ENCODE results near the gene RNF217.
"Not testable (repeated sequence)": the region's sequence is repeated elsewhere in the genome, so short reads cannot be mapped to it uniquely, and the experiment has no call there.

Gene RNF217, protein sequence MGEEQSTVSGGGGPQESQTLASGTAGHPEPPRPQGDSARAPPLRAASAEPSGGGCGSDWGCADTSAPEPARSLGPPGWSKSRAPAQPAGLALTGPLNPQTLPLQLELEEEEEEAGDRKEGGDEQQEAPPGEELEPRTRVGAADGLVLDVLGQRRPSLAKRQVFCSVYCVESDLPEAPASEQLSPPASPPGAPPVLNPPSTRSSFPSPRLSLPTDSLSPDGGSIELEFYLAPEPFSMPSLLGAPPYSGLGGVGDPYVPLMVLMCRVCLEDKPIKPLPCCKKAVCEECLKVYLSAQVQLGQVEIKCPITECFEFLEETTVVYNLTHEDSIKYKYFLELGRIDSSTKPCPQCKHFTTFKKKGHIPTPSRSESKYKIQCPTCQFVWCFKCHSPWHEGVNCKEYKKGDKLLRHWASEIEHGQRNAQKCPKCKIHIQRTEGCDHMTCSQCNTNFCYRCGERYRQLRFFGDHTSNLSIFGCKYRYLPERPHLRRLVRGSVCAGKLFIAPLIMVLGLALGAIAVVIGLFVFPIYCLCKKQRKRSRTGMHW

DNA sequence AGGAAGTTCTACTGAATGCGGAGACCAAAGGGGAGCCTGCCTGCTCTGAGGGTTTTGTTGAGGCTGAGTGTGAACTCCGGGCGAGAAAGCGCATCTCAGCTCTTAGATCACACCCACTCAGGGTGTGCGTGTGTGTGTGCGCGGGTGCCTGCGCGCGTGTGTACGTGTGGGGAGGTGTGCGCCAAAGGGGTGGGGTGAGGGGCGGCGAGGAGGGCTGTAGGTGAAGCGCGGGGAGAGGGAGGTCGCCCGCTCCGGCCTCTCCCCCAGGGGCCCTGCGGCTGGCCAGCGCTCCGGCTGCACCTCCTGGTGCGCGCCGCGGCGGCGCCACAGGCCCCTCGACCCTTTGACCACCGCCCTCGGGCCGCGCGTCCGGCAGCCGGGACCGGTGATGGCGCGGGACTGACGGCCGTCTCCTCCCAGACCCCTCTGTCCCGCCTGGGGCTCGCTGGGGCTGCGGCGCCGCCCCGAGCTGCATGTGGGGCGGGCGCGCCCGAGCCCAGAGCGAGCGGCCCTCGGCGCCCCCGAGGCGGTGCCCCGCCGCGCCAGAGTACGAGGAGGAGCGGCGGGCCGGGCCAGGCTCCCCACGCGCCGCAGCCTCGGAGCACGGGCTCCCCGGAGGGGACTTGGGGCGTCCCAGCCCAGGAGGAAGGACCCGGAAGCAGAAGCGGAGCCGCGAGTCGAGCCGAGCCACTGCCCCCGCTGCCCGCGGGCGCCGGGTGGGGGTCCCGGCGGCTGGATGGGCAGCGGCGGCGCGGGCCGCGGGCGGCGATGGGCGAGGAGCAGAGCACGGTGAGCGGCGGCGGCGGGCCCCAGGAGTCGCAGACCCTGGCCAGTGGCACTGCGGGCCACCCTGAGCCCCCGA, at the start of gene RNF217:
Gene RNF217 (plus strand): TSS at position 661 of the 862 bp plus-strand sequence. CDS start 108 bp downstream, at position 769.
- DNase-seq (ENCODE audit: low read depth) = no peak

DNA sequence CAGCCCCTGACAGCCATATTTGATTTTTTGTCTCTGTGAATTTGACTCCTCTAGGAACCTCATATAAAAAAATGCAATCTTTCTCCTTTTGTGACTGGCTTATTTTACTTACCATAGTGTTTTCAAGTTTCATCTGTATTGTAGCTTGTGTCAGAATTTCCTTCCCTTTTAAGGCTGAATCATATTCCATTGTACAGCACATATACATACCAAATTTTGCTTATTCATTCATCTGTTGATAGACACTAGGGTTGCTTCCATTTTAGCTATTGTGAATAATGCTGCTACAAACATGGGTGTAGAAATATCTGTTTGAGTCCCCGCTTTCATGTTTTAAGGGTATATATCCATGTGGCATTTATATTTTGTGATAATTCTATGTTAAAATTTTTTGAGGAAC, 49.2 kb upstream of the RNF217 start:
- DNase-seq (ENCODE audit: low read depth) = no peak

DNA sequence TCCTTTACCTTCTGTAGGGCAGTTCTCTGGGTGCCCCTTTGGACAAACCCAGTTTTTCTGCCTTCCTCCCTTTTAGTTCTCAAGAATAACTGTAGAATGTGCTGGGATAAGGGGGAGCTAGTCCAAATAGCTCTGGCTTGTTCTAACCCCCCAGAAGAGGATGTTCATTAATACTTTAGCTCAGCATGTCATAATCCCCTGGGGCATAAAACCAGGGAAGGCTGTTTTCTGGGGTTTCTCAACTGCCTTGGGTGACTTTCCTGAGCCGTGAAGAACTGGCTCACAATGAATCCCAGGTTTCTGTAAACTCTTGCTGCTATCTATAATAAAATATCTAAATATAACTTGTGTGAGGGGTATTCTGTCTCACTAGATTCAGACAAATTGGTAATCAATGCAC, 44.5 kb upstream of the RNF217 start:
- no peak for DNase-seq (ENCODE audit: low read depth)

DNA sequence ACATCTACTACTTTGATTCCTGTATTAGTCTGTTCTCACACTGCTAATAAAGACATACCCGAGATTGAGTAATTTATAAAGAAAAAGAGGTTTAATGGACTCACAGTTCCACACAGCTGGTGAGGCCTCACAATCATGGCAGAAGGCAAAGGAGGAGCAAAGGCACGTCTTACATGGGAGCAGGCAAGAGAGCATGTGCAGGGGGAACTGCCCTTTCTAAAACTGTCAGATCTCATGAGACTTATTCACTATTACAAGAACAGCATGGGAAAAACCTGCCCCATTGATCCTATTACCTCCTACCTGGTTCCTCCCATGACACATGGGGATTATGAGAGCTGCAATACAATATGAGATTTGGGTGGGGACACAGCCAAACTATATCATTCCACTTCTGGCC, 42.5 kb upstream of the RNF217 start:
- not testable (repeated sequence) for DNase-seq (ENCODE audit: low read depth)

DNA sequence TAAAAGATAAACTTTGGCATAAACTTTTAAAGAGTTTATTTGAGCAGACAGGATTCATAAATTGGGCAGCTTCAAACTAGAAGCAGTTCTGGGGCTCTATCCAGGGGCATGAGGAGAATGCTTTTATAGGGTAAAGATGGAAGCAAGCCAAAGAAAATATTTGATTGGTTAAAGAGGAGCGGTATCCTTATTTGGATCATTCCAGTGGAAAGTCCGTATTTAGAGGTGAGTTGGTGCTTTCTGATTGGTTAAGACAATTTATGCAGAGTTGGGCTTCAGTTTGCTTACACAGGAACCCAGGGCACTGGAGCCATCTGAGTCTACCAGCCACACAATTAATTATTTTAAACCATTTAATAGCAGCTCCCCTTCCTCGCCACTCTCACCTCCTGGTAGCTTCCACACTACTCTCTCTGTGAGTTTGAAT, 37.9 kb upstream of the RNF217 start:
- DNase-seq (ENCODE audit: low read depth) = peak; percentile 4

DNA sequence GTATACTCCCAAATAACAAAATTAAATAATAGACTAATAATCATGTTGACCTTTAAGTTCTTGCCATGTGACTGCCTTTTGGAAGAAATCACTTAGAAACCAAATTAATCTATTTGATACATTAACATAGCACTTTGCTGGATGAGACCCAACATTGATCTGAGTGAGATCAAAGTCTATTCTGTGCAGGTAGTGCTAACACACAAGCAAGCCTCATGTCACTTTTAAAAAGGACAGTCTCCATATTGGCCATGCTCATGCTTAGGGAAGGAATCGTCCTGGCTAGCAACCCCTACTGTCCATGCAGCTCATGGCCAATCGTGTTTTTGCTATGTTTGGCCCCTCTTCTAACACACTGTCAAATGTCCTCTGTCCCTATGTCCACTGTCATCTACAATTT, 35.8 kb upstream of the RNF217 start:
- no peak for DNase-seq (ENCODE audit: low read depth)

DNA sequence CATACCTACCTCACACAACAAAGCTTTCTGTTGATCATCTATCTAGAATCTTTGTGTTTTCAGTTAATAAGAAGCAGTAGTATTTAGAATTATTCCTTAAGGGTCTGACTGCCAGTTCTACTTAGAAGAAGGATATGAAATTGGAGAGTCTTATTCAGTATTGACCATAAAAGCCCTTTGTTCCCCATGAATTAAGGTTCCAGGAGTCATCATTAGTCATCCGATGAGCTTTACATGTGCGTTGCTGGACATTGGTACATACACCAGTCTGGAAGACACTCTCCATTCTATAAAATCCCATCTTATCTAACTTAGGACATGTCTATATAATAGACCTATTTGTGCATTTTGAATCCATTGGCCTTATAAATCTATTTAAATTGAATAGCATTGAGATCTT, 34.4 kb upstream of the RNF217 start:
- DNase-seq (ENCODE audit: low read depth) = no peak

DNA sequence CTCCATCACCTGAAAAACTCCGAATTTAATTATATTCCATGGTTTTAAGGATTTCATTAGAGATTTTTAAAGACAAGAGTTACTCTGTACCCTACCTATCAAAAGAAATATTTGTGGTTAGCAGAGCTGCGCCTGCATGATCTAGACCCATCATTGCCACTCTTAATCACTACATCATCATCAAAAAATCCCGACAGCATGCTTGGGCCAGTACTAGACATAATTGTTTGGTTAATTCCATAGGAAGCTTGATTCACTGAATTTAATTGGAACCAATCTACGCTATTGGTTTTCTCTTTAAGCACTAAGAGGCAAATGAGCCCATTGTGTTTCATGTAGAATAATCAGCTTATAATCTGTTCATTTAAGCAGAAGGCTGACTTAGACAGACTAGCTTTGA, 33.4 kb upstream of the RNF217 start:
- no peak for DNase-seq (ENCODE audit: low read depth)

DNA sequence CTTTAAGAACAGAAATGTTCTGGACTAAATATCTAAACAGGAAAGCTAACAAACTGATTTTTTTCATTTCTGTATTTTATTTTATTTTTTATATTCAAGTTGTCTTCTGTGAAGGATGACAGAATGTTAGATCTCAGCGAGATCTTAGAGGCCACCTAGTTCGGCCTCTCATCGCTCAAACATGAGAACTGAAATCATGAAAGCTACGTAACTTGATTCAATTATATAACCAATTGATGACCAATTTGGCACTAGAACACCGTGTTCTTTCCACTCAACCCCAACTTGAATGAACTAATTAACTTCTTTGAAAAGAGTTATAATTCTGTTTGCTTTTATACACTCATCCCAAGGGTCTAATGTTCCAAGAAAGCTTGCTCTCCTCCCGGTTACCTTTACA, 24.6 kb upstream of the RNF217 start:
- no peak for DNase-seq (ENCODE audit: low read depth)

DNA sequence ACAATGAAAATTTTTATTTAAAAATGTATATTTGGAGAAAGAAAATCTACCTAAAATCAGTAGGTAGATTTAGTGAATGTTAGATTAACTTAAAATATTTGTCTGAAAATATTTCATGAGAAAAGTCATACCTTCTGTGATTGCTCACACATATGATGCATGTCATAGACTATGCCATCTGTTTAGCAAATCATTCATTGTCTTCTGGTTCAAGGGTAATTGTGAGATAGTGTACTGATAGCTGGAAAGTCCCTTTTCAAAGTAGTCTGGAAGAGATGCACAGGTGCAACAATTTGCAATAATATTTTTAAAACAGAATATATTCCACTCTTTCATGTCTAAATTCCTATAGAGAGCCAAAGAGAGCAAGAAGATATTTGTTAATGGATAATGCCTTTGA, 21.0 kb upstream of the RNF217 start:
- DNase-seq (ENCODE audit: low read depth) = no peak

DNA sequence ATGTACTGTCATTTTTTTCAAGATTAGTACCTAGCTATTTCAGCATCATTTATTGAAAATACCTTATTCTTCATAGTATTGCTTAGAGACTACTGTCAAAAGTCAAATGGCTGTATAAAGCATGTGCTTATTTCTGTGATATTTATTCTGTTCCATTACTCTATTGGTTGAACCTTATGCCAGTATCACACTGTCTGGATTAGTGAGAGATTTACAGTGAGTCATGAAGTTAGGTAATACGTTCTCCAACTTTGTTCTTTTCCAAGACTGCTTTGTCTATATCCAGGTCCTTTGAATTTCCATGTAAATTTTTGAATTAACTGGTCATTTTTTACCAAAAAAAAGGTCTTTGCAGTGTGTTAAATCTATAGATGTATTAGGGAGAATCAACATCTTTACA, 18.6 kb upstream of the RNF217 start:
- no peak for DNase-seq (ENCODE audit: low read depth)

DNA sequence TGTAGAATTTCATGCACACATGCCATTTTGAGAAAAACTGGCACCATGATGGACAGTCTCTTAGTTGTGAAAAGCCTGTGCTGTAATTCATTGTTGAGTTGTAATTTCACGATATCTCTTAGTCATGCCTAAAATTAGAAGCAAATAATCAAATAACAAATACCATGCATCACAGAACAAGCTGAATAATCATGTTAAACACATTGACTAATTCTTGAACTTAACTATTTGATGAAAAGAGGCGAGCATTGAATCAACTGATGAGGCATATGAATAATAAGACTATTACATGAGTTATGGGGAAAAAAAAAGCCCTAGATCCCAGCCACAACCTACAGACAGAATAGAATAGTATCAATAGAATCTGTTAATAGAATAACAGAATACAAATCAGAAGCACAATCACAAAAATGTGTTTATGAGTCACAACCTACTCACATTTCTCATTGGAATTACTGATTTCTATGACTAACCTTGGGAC, 14.2 kb upstream of the RNF217 start:
- no peak for DNase-seq (ENCODE audit: low read depth)

DNA sequence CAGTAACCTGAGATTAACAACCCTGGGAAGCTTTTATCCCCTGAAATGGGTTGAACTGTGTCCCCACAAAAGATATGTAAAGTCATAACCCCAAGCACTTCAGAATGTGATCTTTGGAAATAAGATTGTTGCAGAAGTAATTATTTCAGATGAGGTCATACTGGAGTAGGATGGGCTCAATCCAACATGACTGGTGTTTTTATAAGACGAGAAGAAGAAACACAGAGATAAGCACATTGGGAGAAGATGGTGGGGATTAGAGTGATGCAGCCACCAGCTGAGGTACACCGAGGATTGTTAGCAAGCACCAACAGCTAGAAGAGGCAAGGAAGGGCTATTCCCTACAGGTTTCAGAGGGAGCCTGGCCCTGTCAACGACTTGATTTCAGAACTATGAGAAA, 12.5 kb upstream of the RNF217 start:
- no peak for DNase-seq (ENCODE audit: low read depth)

DNA sequence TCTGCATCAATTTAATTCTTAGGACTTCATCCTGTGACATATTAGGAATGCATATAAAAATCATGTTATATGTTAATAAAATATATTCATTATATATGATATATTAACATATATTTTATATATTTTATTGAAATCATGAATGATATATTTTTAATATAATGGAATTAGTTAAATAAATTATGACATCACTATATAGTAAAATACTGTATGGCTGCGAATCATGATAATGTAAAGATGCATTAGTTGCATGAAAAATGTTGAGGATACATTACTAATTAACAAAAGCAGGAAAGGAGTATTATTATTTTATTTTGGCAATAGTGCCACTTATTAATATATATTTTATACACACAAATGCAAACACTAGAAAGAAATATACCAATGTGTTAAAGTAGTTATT, 8.4 kb upstream of the RNF217 start:
- DNase-seq (ENCODE audit: low read depth) = no peak

DNA sequence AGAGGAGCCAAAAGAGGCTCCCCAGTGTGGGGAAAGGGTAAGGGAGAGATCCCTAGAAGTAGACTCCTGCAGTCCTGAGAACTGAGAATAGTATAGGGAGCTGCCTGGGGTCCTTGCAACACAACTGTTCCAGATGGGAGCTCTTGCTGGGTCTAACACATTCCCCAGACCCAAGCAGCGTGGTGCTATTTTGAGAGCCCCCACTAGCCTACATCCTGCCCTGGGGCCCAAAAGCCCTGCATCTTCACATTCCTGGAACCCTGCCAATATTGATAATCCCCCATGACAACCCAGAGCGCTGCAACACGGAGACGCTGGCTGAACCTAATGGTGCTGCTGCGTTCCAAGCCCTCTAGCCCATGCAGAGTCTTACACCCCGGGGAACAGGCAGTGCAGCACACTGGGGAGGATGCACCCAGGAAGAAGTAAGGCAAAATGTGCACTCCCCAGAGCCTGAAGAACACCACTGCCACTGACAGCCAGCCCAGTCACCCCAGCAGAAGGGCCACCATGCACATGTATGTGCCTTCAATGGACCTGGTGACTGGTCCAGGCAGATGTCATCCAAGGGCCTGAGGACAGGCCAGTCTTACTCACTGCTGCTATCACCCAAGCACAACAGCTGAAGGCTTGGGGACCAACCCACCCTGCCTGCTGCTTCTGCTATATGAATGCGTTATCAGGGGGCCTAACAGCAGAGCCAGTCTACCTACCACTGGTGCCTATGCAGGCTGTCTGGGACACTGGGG, 7.0 kb upstream of the RNF217 start:
- no peak for DNase-seq (ENCODE audit: low read depth)

DNA sequence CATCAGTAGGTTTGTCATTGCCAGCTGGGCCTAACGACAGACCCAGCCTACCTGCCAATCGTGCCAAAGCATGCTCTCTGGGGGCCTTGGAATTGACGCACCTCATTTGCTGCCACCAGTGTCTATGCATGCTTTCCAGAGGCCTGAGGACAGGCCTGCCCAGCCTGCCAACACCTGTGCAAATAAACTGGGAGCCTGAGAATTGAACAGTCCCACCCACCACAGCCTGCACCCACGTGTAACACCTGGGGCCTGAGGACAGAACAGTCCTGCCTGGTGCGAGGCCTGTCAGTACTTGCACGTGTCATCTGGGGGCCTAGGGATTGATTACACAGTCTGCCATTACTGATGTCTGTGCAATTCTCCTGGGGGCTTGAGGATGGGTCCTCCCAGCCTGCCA, 6.2 kb upstream of the RNF217 start:
- DNase-seq (ENCODE audit: low read depth) = no peak

DNA sequence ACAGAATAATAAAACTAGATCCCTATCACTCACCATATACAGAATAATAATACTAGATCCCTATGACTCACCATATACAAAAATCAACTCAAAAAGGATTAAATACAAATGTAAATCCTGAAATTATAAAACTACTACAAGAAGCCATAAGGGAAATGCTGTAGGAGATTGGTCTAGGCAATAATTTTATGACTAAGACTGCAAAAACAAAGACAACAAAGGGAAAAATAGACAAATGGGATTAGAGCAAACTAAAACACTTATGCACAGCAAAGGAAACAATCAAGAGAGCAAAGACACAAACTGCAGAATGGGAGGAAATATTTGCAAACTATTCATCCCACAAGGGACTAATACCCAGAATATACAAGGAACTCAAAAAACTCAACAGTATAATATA, 4.1 kb upstream of the RNF217 start:
- no peak for DNase-seq (ENCODE audit: low read depth)

DNA sequence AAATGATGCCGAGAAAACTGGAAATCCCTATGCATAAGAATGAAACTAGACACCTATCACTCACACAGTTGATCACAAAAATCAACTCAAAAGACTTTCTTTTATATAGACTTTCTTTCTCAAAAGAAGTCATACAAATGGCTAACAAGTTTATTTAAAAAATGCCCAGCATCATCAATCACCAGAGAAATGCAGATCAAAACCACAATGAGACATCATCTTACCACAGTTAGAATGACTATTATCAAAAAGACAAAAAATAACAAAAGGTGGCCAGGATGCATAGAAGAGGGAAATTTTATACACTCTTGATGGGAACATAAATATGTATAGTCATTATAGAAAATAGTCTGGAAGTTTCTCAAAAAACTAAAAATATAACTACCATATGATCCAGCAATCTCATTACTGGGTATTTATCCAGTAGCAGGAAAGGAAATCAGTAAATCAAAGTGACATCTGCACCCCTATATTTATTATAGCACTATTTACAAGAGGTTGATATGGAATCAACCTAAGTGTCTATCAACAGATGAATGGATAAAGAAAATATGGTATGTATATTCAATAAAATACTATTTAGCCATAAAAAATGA, 3.4 kb upstream of the RNF217 start:
- no peak for DNase-seq (ENCODE audit: low read depth)

DNA sequence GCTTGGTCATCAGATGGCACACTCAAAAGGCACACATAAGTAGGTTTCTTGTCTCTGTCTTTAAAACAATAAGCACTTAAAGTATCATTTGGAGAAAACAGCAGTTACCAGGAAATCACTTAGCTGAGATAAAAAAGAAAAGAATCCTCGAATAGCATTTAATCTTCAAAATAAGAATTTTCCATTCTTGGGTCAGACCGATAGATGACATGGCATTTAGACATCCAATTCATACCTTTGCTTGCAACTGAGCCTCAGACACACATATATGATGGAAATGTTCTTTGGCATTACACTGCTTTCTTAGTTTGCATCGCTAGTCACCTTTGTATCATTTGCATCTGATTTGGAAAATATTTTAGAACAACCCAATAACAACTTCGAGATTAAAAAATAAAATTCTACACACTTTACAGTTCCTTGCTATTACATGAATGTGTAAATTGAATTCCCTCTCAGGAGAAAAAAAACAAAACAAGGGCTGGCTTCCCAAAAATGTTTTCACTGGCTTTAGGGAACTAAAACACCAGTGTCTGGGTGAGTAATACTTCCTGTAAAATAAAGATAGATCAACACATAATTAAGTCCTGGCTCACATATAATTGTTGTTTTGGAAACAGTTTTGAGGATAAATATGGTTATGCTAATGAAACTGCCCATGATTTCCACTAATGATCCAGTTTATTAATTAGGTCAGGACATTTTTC, 1.3 kb upstream of the RNF217 start:
- DNase-seq (ENCODE audit: low read depth) = no peak

DNA sequence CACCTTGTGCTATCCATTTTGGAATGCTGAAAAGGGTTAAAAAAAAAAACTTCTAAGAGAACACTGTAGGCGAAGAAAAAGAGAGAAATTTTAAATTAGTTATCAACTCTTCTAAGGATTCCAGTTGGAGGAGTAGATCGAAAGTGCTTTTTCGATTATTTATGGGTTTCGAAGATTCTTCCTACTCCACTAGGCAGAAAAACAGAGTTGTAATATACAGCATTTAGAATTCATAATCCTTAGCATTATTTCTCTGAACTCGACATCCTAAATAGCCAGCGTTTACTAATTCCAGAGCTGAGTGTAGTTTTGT, 817 bp upstream of the RNF217 start:
- no peak for DNase-seq (ENCODE audit: low read depth)

Measured in GM04503 (cell line).